Endothelial cell of umbilical vein (primary cell): ENCODE results near the gene INO80D. TPM values are rescaled to one million over a fixed set of nuclear protein-coding genes. Genes with fewer than 3 reads are reported as not detected.

Experiments
- BruUV-seq: library from RNA; stranded (reverse); fragments of 400-500 nt; replicated peaks from 2 replicates; lab custom pipeline; 2021; lab: Mats Ljungman, UMichigan
- CTCF ChIA-PET: fragments of 300-600, 350-600 bp; sonication (Branson Sonifier 250); formaldehyde crosslinking; loops from one replicate; lab custom pipeline; 2021; ENCODE audit warnings: antibody characterized with exemption, inconsistent platforms; lab: Charles Lee
- POLR2A ChIA-PET: fragments of 300-600, 350-600 bp; sonication (Branson Sonifier 250); formaldehyde crosslinking; loops from one replicate; lab custom pipeline; 2021; ENCODE audit warnings: antibody characterized with exemption, inconsistent platforms; lab: Charles Lee
- DNase-seq: peaks from one replicate; pipeline ENCODE4 v3.0.0-alpha.2; 2011; ENCODE audit warnings: low read depth, low spot score
- FAIRE-seq: peaks from 2 replicates; lab custom pipeline; 2011; peaks lifted over from hg19 to GRCh38; lab: Jason Lieb, UNC
- H2AFZ ChIP-seq: 2 replicates; pipeline ENCODE4 v1.6.0; 2012; ENCODE audit warnings: low read depth, low read length, control low read depth, inconsistent platforms
- H3K27ac ChIP-seq: 2 replicates; pipeline ENCODE4 v1.5.1; 2011; ENCODE audit warnings: low read depth, mild to moderate bottlenecking, control low read depth, low read length, moderate library complexity; ENCODE audit not compliant: insufficient read depth
- H3K27me3 ChIP-seq, 2 experiments: 2 replicates each; pipeline versions ENCODE4 v1.6.0 to v1.6.1; 2011; ENCODE audit warnings: low read length in 2 of 2, mixed read lengths in 1 of 2; ENCODE audit not compliant: control insufficient read depth in 2 of 2, insufficient read depth in 2 of 2
- H3K36me3 ChIP-seq, 2 experiments: 2 replicates in 1 of 2; 3 replicates in 1 of 2; pipeline ENCODE4 v1.5.1; 2011; ENCODE audit warnings: low read length in 2 of 2, mild to moderate bottlenecking in 1 of 2, moderate library complexity in 1 of 2; ENCODE audit not compliant: control insufficient read depth in 2 of 2, insufficient read depth in 2 of 2; ENCODE audit errors: extremely low read depth in 1 of 2
- H3K4me1 ChIP-seq: 3 replicates; pipeline ENCODE4 v1.5.1; 2011; ENCODE audit warnings: mild to moderate bottlenecking, low read length; ENCODE audit not compliant: control insufficient read depth, insufficient read depth; ENCODE audit errors: extremely low read depth
- H3K4me2 ChIP-seq: 2 replicates; pipeline ENCODE4 v1.6.1; 2011; ENCODE audit warnings: low read length, control low read depth, mixed read lengths; ENCODE audit not compliant: insufficient read depth
- H3K4me3 ChIP-seq, 3 experiments: fragments of 200-600 bp in 1 of 3; sonication (generic), shearing (Covaris generic) in 1 of 3; replicated peaks in 1 of 3; 2 replicates each; pipeline ENCODE4 v1.5.1; 2011 to 2016; ENCODE audit warnings: control low read depth in 3 of 3, low read length in 3 of 3, mild to moderate bottlenecking in 2 of 3, inconsistent platforms in 1 of 3, low read depth in 1 of 3, moderate library complexity in 1 of 3; ENCODE audit not compliant: insufficient read depth in 1 of 3
- H3K79me2 ChIP-seq: 2 replicates; pipeline ENCODE4 v1.6.0; 2012; ENCODE audit warnings: low read length, inconsistent platforms; ENCODE audit not compliant: control insufficient read depth, insufficient read depth
- H3K9ac ChIP-seq: replicated peaks from 2 replicates; pipeline ENCODE3; 2011; ENCODE audit warnings: low read length, control low read depth; ENCODE audit not compliant: insufficient read depth; ENCODE audit errors: extremely low read depth
- H3K9me1 ChIP-seq: replicated peaks from 3 replicates; pipeline ENCODE4 v1.6.0; 2011; ENCODE audit warnings: mild to moderate bottlenecking, low read length; ENCODE audit not compliant: control insufficient read depth, insufficient read depth; ENCODE audit errors: extremely low read depth
- H3K9me3 ChIP-seq: replicated peaks from 2 replicates; pipeline ENCODE4 v1.5.1; 2012; ENCODE audit warnings: low read length, inconsistent platforms; ENCODE audit not compliant: control insufficient read depth, insufficient read depth
- H4K20me1 ChIP-seq: replicated peaks from 2 replicates; pipeline ENCODE3; 2011; ENCODE audit warnings: mild to moderate bottlenecking, low read length; ENCODE audit not compliant: control insufficient read depth, insufficient read depth; ENCODE audit errors: extremely low read depth
- EZH2 ChIP-seq: IDR thresholded peaks from 2 replicates; pipeline ENCODE4 v1.6.1; 2012; ENCODE audit warnings: borderline replicate concordance, low read depth, mild to moderate bottlenecking, moderate library complexity, low read length, inconsistent platforms; ENCODE audit not compliant: severe bottlenecking
- FOS ChIP-seq: IDR thresholded peaks from 2 replicates; pipeline ENCODE4 v1.6.1; 2011; ENCODE audit warnings: mild to moderate bottlenecking, low read length, moderate library complexity, borderline replicate concordance; ENCODE audit not compliant: insufficient read depth
- GATA2 ChIP-seq: IDR thresholded peaks from 2 replicates; pipeline ENCODE4 v1.7.0; 2011; ENCODE audit warnings: low read depth, mild to moderate bottlenecking, moderate library complexity, mixed read lengths, low read length; ENCODE audit not compliant: insufficient read length, insufficient read depth
- JUN ChIP-seq: IDR thresholded peaks from 2 replicates; pipeline ENCODE4 v1.6.1; 2011; ENCODE audit warnings: borderline replicate concordance, low read depth; ENCODE audit not compliant: insufficient read length, insufficient read depth
- MYC ChIP-seq: IDR thresholded peaks from one replicate; pipeline ENCODE4 v1.6.1; 2011; ENCODE audit warnings: mild to moderate bottlenecking, low read depth, low read length
- POLR2A ChIP-seq: IDR thresholded peaks from 2 replicates; pipeline ENCODE4 v1.6.1; 2012; ENCODE audit warnings: low read depth, mild to moderate bottlenecking, control low read depth, low read length
- POLR2AphosphoS5 ChIP-seq: IDR thresholded peaks from 2 replicates; pipeline ENCODE4 v1.6.1; 2012; ENCODE audit warnings: low read depth, mild to moderate bottlenecking, control low read depth, low read length, moderate library complexity; ENCODE audit not compliant: insufficient read depth
- dilution Hi-C: fragments of 300-500 bp; cut with MboI; formaldehyde crosslinking; loops from one replicate; pipeline ENCODE4 v1.15.0; 2019; ENCODE audit warnings: low sequenced_read_pairs; ENCODE audit not compliant: extremely low pct_ligation_motif_present
- intact Hi-C: fragments of 100-400 bp; cut with micrococcal nuclease; formaldehyde crosslinking; loops from one replicate; pipeline ENCODE4 v1.10.0; 2022
- polyA plus RNA-seq, 4 experiments: library from polyadenylated mRNA; depleted of rRNA in 3 of 4; stranded (reverse) in 3 of 4; unstranded in 1 of 4; fragments of >200 nt; gene quantifications; 2 replicates each; pipeline versions ENCODE4 v1.2.1 to v1.2.3, GENCODE V29; 2011 to 2012; ENCODE audit warnings: missing spikeins in 1 of 4
- total RNA-seq: library from RNA; stranded (reverse); gene quantifications from 2 replicates; pipeline ENCODE4 v1.2.3, GENCODE V29; 2021
- TF ChIP-seq, protein P1 (sequence below): IDR thresholded peaks from 2 replicates; pipeline ENCODE4 v1.6.1; 2011; ENCODE audit not compliant: insufficient read depth, insufficient read length
- TF ChIP-seq, protein P2 (sequence below), 2 donors: IDR thresholded peaks; 1 replicate in 1 of 2; 2 replicates in 1 of 2; pipeline ENCODE4 v1.5.1; 2011; ENCODE audit warnings: low read length in 2 of 2, mild to moderate bottlenecking in 2 of 2, moderate library complexity in 2 of 2, control low read depth in 1 of 2, inconsistent platforms in 1 of 2, low read depth in 1 of 2; ENCODE audit not compliant: insufficient read depth in 1 of 2; ENCODE audit errors: extremely low read depth in 1 of 2

Gene INO80D
- total and polyA plus RNA-seq, 2 donors (not counting 3 experiments of a cell fraction or from before 2014, with no cell fraction given): 2.9 to 20.3 TPM

DNA sequence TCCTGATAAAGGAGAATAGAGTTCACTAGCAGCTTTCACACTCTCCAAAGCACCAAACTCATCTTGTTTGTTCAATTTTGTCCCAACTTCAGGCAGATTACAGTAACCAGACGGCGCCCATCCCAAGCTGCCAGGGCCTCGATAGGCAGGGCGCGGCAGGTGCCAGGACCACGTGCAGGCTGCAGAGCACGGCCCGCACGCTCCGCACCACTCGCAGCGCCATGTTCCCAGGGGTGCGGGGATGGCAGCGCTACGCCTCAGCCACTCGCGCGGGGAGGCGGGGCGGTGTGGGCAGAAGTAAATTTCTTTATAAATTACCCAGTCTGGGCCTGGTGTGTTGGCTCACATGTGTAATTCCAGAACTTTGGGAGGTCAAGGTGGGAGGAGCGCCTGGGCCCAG is 30.3 kb upstream of the INO80D start:
- Histone ChIP-seq H3K36me3 (peaks cover 2 to 9% of the 10 kb centered on the region in 2 experiments), H3K9me3 (no peaks in the 10 kb centered on the region)

More for the DNA sequence above, 30.3 kb upstream of the INO80D start:
- FAIRE-seq (no peak), DNase-seq (no peak)
- Histone ChIP-seq H3K4me3 (no peak overlapping the region), H3K4me2 (no peak overlapping the region), H3K79me2 (no peaks in the 10 kb centered on the region), H3K9me1 (no peaks in the 10 kb centered on the region), H3K27me3 (no peaks in the 10 kb centered on the region), H3K4me1 (no peaks in the 10 kb centered on the region), H3K9ac (no peak overlapping the region), H4K20me1 (no peaks in the 10 kb centered on the region), H3K27ac (no peak overlapping the region), H2AFZ (no peak overlapping the region)
- ChIA-PET CTCF (no interaction called here), POLR2A (no interaction called here)
- dilution Hi-C loops: no loop called here
- TF ChIP-seq EZH2 (no peak), POLR2AphosphoS5 (no peak), JUN (no peak), GATA2 (no peak), MYC (no peak), POLR2A (no peak), FOS (no peak)
- TF ChIP-seq, protein P1, sequence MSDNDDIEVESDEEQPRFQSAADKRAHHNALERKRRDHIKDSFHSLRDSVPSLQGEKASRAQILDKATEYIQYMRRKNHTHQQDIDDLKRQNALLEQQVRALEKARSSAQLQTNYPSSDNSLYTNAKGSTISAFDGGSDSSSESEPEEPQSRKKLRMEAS: no peak
- TF ChIP-seq, protein P2, sequence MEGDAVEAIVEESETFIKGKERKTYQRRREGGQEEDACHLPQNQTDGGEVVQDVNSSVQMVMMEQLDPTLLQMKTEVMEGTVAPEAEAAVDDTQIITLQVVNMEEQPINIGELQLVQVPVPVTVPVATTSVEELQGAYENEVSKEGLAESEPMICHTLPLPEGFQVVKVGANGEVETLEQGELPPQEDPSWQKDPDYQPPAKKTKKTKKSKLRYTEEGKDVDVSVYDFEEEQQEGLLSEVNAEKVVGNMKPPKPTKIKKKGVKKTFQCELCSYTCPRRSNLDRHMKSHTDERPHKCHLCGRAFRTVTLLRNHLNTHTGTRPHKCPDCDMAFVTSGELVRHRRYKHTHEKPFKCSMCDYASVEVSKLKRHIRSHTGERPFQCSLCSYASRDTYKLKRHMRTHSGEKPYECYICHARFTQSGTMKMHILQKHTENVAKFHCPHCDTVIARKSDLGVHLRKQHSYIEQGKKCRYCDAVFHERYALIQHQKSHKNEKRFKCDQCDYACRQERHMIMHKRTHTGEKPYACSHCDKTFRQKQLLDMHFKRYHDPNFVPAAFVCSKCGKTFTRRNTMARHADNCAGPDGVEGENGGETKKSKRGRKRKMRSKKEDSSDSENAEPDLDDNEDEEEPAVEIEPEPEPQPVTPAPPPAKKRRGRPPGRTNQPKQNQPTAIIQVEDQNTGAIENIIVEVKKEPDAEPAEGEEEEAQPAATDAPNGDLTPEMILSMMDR (IDR thresholded peaks at IDR 0.05; ENCODE audit: extremely low read depth in 1 of 2, insufficient read depth in 1 of 2, low read depth in 1 of 2, low read length in 2 of 2): no peak
- intact Hi-C loops: no loop called here
- no TSS peak for BruUV-seq
